ENCODE data around the gene PTPRD. TPM values are rescaled to one million over a fixed set of nuclear protein-coding genes. Genes with fewer than 3 reads are reported as not detected.

PTPRD gene
- total RNA-seq, 1 donor from 2014 or later = 7.8 TPM

GRCh38 chr9:10014889-10015288 is 597.9 kb downstream of the PTPRD start:
- ATAC-seq (ENCODE audit: poor library complexity) (no peak), DNase-seq (no peak)
- intact Hi-C loops (cut with DNase I) = no loop called here

- ATAC-seq (ENCODE audit: poor library complexity) (no peak), DNase-seq (no peak)
- intact Hi-C loops (cut with DNase I) = no loop called here
These were observed 603.4 kb downstream of the PTPRD start for GRCh38 chr9:10009401-10009800.

- ATAC-seq (ENCODE audit: poor library complexity) = no peak
- no peak for DNase-seq
- intact Hi-C loops (cut with DNase I) = no loop called here
These were observed 604.6 kb downstream of the PTPRD start for GRCh38 chr9:10008101-10008799.

- intact Hi-C loops (cut with DNase I) = no loop called here
- DNase-seq (no peak), ATAC-seq (ENCODE audit: poor library complexity) (no peak)
These were observed 605.4 kb downstream of the PTPRD start for GRCh38 chr9:10007356-10007755.

GRCh38 chr9:10005206-10005605 is 607.6 kb downstream of the PTPRD start:
- no peak for DNase-seq
- intact Hi-C loops (cut with DNase I) = no loop called here
- ATAC-seq (ENCODE audit: poor library complexity) = no peak

GRCh38 chr9:10003047-10003446 is 609.8 kb downstream of the PTPRD start:
- DNase-seq (no peak), ATAC-seq (ENCODE audit: poor library complexity) (no peak)
- intact Hi-C loops (cut with DNase I) = no loop called here

- ATAC-seq (ENCODE audit: poor library complexity) (no peak), DNase-seq (no peak)
- intact Hi-C loops (cut with DNase I) = no loop called here
These were observed 612.1 kb downstream of the PTPRD start for GRCh38 chr9:10000669-10001068.

- ATAC-seq (ENCODE audit: poor library complexity) (no peak), DNase-seq (no peak)
- intact Hi-C loops (cut with DNase I) = no loop called here
These were observed 614.1 kb downstream of the PTPRD start for GRCh38 chr9:9998491-9999287.

GRCh38 chr9:9997585-9997984 is 615.2 kb downstream of the PTPRD start:
- ATAC-seq (ENCODE audit: poor library complexity) (no peak), DNase-seq (no peak)
- intact Hi-C loops (cut with DNase I) = no loop called here

- intact Hi-C loops (cut with DNase I) = no loop called here
- no peak for DNase-seq
- no peak for ATAC-seq (ENCODE audit: poor library complexity)
These were observed 616.5 kb downstream of the PTPRD start for GRCh38 chr9:9996259-9996658.

- intact Hi-C loops (cut with DNase I) = no loop called here
- ATAC-seq (ENCODE audit: poor library complexity) (no peak), DNase-seq (no peak)
These were observed 619.9 kb downstream of the PTPRD start for GRCh38 chr9:9992936-9993335.

GRCh38 chr9:9973062-9973461 is 639.7 kb downstream of the PTPRD start:
- intact Hi-C loops (cut with DNase I) = no loop called here
- no peak for ATAC-seq (ENCODE audit: poor library complexity)
- DNase-seq = no peak

GRCh38 chr9:9970514-9970913 is 642.3 kb downstream of the PTPRD start:
- intact Hi-C loops (cut with DNase I) = no loop called here
- ATAC-seq (ENCODE audit: poor library complexity) = no peak
- DNase-seq = no peak

- no peak for ATAC-seq (ENCODE audit: poor library complexity)
- DNase-seq = no peak
- intact Hi-C loops (cut with DNase I) = no loop called here
These were observed 649.0 kb downstream of the PTPRD start for GRCh38 chr9:9963841-9964240.

GRCh38 chr9:9961934-9962333 is 650.9 kb downstream of the PTPRD start:
- ATAC-seq (ENCODE audit: poor library complexity) = no peak
- intact Hi-C loops (cut with DNase I) = no loop called here
- no peak for DNase-seq

- DNase-seq = no peak
- intact Hi-C loops (cut with DNase I) = no loop called here
- ATAC-seq (ENCODE audit: poor library complexity) = no peak
These were observed 651.3 kb downstream of the PTPRD start for GRCh38 chr9:9961487-9961886.

GRCh38 chr9:9951556-9952160 is 661.1 kb downstream of the PTPRD start:
- DNase-seq (no peak), ATAC-seq (ENCODE audit: poor library complexity) (no peak)
- intact Hi-C loops (cut with DNase I) = no loop called here

GRCh38 chr9:9950813-9951212 is 662.0 kb downstream of the PTPRD start:
- intact Hi-C loops (cut with DNase I) = no loop called here
- peak; percentile 66 for ATAC-seq (ENCODE audit: poor library complexity)
- no peak for DNase-seq

GRCh38 chr9:9949978-9950377 is 662.8 kb downstream of the PTPRD start:
- DNase-seq (no peak), ATAC-seq (ENCODE audit: poor library complexity) (peak; percentile 70)
- intact Hi-C loops (cut with DNase I) = no loop called here

- no peak for ATAC-seq (ENCODE audit: poor library complexity)
- intact Hi-C loops (cut with DNase I) = no loop called here
- DNase-seq = no peak
These were observed 663.4 kb downstream of the PTPRD start for GRCh38 chr9:9949368-9949767.

Measured in Right ventricle myocardium superior (tissue), 1 donor.